HG02642 (cell line): Measurements from ENCODE around the gene SAXO2.
"Not testable (repeated sequence)": the region's sequence is repeated elsewhere in the genome, so short reads cannot be mapped to it uniquely, and the experiment has no call there.

Experiments
- ATAC-seq: cut with Tn5 transposase; IDR thresholded peaks from one replicate; pipeline ENCODE4 v1.9.1; 2021; ENCODE audit warnings: mild to moderate bottlenecking; ENCODE audit not compliant: unreplicated experiment, poor library complexity

The SAXO2 gene, protein sequence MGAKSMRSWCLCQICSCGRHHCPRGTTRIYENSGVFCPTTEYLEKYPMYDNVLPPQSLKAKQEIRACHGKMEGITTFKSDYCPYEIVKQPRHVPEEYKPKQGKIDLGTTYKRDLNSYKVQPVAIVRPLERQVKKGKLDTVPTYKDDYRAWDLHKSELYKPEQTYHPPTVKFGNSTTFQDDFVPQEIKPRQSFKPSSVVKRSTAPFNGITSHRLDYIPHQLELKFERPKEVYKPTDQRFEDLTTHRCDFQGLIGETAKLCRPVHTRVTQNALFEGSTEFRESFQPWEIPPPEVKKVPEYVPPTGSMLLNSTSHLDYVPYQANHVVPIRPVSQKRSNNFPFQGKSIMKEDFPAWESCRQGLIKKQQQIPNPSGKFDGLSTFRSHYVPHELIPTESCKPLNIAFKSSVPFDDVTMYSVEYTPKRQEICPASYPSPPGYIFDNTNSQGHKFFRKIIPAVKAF

DNA sequence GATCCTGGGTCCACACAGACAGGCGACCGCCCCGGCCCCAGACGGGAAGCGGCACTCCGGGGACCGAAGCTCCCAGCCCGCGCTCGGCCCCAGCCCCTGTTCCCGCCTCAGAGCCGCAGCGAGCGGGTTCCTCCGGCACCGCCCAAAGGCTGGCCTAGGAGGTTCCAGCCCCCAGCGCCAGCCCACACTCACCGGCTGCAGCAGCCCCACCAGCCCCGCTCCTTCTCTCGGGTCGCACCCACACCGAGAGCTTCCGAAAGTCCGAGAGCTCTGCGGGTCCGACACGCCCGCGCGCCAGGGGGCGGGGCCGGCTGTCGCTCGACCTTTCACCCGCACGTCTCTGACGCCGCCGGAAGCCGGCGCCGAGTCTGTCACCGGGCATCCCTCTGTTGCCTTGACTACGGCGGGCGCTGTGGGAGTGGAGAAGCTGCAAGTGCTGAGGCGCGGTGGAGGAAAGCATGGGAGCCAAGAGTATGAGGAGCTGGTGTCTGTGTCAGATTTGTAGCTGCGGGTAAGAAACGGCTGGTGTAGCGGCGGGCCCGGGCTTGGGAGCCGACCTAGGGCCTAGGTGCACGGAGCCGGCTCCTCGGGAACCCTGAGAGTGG is at the start of gene SAXO2, which contains the start of gene EFL1:
Gene SAXO2 (plus strand): TSS at position 397 of the 605 bp plus-strand sequence. CDS start 62 bp downstream, at position 459.
Gene EFL1 (minus strand): TSS at position 313 of the 605 bp plus-strand sequence. CDS start 956 bp downstream, outside the sequence.
- peak; percentile 97 for ATAC-seq

GRCh38 chr15:82216092-82216491 is 46.5 kb upstream of the SAXO2 start:
- ATAC-seq = not testable (repeated sequence)

DNA sequence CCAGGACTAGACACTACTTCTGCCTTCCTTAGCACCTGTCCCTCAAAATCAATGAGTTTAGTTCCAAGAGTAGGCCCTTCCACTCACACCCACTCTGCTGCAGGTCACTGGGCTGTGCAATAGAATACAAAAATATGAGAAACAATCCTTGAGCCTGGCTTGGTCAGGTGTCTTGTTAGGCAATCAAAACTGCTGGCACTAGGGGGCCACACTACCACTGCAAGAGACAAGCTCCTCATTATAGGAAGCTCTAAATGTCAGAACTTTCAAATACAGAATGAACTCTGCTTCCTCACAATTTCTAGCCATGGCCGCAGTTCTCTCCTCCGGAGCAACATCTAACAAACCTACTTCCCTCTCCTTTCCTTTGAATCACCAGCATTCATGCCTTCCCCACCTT is 41.1 kb upstream of the SAXO2 start:
- not testable (repeated sequence) for ATAC-seq

DNA sequence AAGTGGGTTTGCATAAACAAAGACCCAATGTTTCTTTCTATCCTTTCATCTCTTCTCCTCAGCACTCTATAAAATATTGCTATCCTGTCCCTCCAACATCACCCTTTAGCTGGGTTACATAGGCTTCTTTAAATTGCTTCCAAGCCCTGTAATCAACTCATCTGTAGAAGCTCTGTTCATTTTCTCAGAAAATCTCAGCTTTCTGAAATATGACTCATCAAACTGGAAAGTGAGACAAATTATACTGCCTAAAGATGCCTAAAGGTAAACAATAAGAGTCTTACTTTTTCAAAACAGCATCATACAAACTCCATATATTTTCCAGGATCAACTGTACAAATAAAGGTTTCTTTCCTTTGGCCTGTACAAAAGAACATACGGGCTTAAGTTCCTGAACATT is 33.9 kb upstream of the SAXO2 start:
- ATAC-seq = no peak

DNA sequence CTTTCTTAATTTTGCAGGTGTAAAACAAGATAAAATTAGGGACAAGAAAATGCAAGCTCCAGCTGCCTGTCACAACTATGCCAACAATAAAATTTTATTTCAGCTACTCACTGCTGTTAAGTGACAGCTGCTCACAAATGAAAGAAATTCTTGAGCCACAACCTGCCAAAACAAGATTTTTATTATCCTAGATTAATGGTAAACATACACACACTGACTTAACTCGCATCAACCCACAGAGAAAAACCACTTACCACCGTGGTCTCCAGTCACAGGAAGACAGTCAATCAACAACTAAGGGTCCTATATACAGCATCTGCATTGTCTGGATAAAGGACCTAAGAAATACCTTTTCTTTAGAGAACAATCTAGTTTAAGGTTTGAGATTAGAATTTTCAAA is 31.4 kb upstream of the SAXO2 start:
- no peak for ATAC-seq

DNA sequence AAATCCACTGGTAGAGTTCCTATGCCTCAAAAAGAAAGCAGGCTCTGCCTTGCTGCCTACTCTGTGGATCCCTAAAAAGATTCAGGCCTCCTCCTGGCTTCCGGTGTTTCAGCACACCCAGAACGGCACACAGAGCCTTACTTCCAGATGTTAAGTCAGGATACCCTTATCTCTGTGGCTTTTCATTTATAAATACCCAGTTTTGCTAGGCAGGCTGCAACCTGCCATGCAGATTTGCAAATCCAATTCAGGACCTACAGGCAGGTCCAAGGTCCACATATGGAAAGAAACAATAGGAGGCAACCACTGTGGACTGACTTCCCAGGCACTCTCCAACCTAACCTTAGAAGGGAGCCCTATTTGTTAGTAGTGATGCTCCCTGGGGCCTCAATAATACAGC is 30.8 kb upstream of the SAXO2 start:
- no peak for ATAC-seq

DNA sequence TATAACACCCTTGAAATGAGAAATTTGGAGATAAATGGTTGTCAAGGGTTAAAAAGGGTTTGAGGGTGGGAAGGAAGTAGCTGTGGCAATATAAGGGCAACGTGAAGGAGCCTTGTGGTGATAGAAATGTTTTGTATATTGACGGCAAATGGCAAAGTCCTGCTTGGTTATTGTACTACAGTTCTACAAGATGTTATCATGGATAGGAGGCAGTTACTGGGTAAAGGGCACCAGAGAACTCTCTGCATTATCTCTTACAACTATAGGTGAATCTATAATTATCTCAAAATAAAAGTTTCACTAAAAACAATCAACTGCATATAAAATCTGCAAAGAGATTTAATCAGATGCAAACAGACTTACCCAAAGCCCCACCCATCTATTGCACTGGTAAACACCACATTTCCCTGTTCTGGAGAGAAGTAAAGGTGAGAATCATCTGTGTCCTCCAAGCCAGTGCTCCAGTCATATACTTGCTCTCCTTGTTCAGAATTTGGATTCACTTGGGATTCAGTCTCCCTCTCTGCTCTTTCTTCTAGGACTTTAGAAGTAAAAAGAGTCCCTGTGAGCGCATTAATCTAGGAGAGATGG is 24.6 kb upstream of the SAXO2 start:
- ATAC-seq = not testable (repeated sequence)

GRCh38 chr15:82239685-82240391 is 22.8 kb upstream of the SAXO2 start:
- no peak for ATAC-seq

DNA sequence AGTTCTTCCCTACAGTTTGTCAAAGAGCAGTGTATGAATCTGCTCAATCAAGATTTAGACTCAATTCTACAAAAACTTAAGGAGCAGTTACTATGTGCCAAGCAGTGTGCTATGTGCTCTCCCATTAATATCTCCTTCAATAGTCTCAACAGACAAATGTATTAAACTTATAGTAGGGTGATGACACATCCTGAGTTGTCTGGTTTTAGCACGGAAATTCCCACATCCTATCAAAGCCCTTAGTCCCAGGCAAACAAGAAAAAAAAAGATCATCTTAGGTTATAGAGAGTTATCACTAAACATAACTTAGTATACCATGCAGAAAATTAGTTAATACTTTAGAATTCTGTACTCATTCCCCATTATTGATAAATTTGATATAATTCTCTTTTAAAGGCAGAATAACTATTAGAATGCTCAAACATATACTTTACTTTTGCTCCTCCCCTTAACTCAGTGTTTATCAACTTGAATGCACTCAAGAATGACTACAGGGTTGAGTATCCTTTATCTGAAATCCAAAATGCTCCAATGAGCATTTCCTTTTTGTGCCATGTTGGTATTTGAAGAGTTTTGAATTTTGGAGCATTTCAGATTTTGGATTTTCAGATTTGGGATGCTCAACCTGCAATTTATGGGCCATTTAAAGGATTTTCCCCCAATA is 20.6 kb upstream of the SAXO2 start:
- ATAC-seq = not testable (repeated sequence)

DNA sequence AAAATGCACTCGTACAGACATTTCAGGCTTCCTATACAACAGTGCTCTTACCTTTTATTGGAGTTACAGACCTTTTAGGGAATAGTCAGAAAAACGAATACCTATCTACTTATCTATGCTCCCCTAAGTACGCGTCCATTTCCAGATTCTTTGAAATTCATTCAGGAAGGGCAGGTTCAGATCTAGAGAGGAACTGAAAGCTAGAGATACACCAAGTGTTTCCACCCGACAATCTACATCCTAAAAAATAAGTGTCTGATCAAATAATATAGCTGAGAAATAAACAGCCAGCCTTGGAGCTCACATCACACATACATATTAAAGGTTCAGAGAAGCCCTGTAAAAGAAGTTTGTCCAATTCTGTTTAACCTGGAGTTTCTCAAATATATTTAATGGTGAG is 19.0 kb upstream of the SAXO2 start:
- not testable (repeated sequence) for ATAC-seq

DNA sequence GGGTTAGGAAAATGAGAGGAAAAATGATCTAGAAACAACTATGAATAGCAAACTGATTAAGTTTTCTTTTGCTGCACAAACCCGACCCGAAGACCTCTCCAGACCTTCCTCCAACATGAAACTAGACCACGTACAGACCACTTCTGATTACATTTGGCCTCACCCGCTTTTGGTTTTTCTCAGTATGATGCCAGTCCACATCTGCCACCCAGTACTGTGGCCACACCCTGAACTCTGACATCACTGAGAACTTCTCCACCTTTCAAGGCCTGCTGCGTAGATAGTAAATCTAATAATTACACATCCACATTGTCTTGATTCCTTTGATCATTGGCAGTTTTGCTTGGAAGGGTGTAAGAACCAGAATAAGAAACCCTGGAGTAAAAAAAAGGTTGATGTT is 16.7 kb upstream of the SAXO2 start:
- not testable (repeated sequence) for ATAC-seq

DNA sequence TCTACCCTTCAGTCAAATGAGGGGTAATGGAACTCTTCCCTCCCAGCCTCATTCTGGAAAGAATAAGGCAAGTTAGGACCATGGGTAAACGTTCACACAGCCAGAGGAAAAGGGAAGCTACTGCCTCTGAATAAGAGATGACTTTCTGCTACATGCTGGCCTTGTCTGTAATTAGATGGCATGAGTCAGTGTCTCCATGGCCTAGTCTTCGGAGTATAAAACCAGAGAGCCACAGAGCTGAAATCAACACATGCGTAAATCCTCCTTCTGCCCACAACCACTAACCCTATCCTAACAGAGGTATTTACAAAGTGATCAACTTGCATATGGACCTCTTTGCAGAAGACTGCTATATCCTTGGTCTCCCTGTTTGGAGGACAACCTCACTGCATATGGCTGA is 14.4 kb upstream of the SAXO2 start:
- not testable (repeated sequence) for ATAC-seq

GRCh38 chr15:82261566-82262421 is 824 bp upstream of the SAXO2 start:
- peak; percentile 29 for ATAC-seq

GRCh38 chr15:82263350-82263749 is 732 bp downstream of the SAXO2 start:
- no peak for ATAC-seq

DNA sequence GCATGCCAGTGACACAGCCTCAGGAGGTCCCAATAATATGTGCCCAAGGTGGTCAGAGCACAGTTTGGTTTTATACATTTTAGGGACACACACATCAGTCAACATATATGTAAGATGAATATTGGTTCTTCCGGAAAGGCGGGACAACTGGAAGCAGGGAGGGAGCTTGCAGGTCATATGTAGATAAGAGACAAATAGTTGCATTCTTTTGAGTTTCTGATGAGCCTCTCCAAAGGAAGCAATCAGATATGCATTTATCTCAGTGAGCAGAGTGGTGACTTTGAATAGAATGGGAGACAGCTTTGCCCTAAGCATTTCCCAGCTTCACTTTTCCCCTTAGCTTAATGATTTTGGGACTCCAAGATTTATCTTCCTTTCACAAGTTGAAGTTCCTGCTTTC is 4.5 kb downstream of the SAXO2 start:
- not testable (repeated sequence) for ATAC-seq

- not testable (repeated sequence) for ATAC-seq
Measured at GRCh38 chr15:82268454-82268853, 5.8 kb downstream of the SAXO2 start.

GRCh38 chr15:82272154-82272553 is 9.5 kb downstream of the SAXO2 start:
- ATAC-seq = no peak

DNA sequence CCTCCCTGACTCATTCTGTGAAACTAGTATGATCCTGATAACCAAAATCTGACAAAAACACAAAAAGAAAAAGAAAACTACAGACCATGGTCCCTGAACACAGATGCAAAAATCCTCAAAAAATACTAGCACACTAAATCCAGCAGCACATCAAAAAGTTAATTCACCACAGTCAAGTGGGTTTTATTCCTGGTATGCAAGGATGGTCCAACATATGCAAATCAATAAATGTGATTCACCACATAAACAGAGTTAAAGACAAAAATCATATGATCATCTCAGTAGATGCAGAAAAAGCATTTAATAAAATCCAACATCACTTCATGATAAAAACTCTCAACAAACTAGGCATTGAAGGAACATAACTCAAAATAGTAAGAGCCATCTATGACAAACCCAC is 12.8 kb downstream of the SAXO2 start:
- ATAC-seq = no peak

GRCh38 chr15:82281276-82281675 is 18.7 kb downstream of the SAXO2 start:
- not testable (repeated sequence) for ATAC-seq
